BLaER1 (cell line): ENCODE measurements around the gene ZNF629.

Experiments used
- H3K27ac ChIP-seq: shearing (Covaris generic); formaldehyde crosslinking; 2 replicates; pipeline ENCODE4 v1.8.1; 2022
- H3K27me3 ChIP-seq: shearing (Covaris generic); formaldehyde crosslinking; 2 replicates; pipeline ENCODE4 v1.8.1; 2022
- H3K36me3 ChIP-seq: shearing (Covaris generic); formaldehyde crosslinking; 2 replicates; pipeline ENCODE4 v1.8.1; 2022
- H3K4me1 ChIP-seq: shearing (Covaris generic); formaldehyde crosslinking; 2 replicates; pipeline ENCODE4 v1.8.1; 2022
- H3K4me2 ChIP-seq: shearing (Covaris generic); formaldehyde crosslinking; 2 replicates; pipeline ENCODE4 v1.8.1; 2022
- H3K4me3 ChIP-seq: shearing (Covaris generic); formaldehyde crosslinking; 2 replicates; pipeline ENCODE4 v1.8.1; 2022
- H3K9ac ChIP-seq: shearing (Covaris generic); formaldehyde crosslinking; 2 replicates; pipeline ENCODE4 v1.8.1; 2022
- H3K9me3 ChIP-seq: shearing (Covaris generic); formaldehyde crosslinking; 2 replicates; pipeline ENCODE4 v1.8.1; 2022
- H4K20me1 ChIP-seq: shearing (Covaris generic); formaldehyde crosslinking; 2 replicates; pipeline ENCODE4 v1.8.1; 2022
- Cebpa-rat ChIP-seq: shearing (Covaris generic); IDR thresholded peaks from 2 replicates; pipeline ENCODE4 v1.8.1; 2022

The ZNF629 gene

GRCh38 chr16:30785126-30786106 lies 1.6 kb downstream of the ZNF629 start:
- peak overlapping the region; percentile 96 for H3K9ac ChIP-seq
- H3K4me2 ChIP-seq = peak overlapping the region; percentile 99
- peak overlapping the region; percentile 95 for H3K4me3 ChIP-seq
- H3K4me1 ChIP-seq = peaks cover 30% of the 10 kb centered on the region
- H3K27ac ChIP-seq = peak overlapping the region; percentile 96; the same call in 1 of the 2 replicates
- H3K36me3 ChIP-seq = peaks cover 48% of the 10 kb centered on the region
- H3K9me3 ChIP-seq = no peaks in the 10 kb centered on the region
- H4K20me1 ChIP-seq = peaks cover 47% of the 10 kb centered on the region
- no peaks in the 10 kb centered on the region for H3K27me3 ChIP-seq
- no peak for TF ChIP-seq Cebpa-rat

GRCh38 chr16:30784215-30784614 lies 2.8 kb downstream of the ZNF629 start:
- no peak overlapping the region for H3K27ac ChIP-seq
- peaks cover 30% of the 10 kb centered on the region for H3K4me1 ChIP-seq
- no peak overlapping the region for H3K4me2 ChIP-seq
- H3K4me3 ChIP-seq = no peak overlapping the region
- no peaks in the 10 kb centered on the region for H3K27me3 ChIP-seq
- H4K20me1 ChIP-seq = peaks cover 58% of the 10 kb centered on the region
- H3K9ac ChIP-seq = no peak overlapping the region
- H3K36me3 ChIP-seq = peaks cover 60% of the 10 kb centered on the region
- H3K9me3 ChIP-seq = no peaks in the 10 kb centered on the region
- no peak for TF ChIP-seq Cebpa-rat

GRCh38 chr16:30783280-30784109 lies 3.5 kb downstream of the ZNF629 start:
- Histone ChIP-seq H3K9ac (no peak overlapping the region), H3K4me3 (no peak overlapping the region), H3K4me2 (no peak overlapping the region), H3K27ac (no peak overlapping the region), H3K27me3 (no peaks in the 10 kb centered on the region), H4K20me1 (peaks cover 66% of the 10 kb centered on the region), H3K9me3 (no peaks in the 10 kb centered on the region), H3K4me1 (peaks cover 27% of the 10 kb centered on the region), H3K36me3 (peaks cover 67% of the 10 kb centered on the region)
- no peak for TF ChIP-seq Cebpa-rat

DNA sequence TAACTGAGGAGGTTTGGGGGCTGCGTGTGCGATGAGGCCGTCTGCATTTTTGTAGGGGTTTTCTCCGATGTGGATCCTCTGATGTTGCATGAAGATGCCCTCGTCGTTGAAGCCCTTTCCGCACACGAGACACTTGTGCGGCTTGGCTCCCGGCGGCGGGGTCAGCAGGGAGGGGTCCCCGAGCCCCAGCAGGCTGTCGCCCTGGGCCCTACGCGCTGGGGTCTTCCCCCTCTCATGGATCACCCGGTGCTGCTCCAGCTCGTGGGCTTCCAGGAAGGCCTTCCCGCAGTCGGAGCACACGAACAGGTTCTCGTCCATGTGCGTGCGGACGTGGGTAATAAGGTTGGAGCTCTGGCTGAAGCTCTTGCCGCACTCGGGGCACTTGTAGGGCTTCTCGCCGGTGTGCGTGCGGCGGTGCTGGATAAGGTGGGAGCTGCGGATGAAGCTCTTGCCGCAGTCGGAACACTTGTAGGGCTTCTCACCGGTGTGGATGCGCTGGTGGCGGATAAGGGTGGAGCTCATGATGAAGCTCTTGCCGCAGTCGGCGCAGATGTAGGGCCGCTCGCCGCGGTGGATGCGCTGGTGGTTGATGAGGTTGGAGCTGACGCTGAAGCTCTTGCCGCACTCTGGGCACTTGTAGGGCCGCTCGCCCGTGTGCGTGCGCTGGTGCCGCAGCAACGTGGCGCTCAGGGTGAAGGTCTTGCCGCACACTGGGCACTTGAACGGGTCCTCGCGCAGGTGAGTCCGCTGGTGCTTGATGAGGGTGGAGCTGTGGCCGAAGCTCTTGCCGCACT lies 4.3 kb downstream of the ZNF629 start:
- Histone ChIP-seq H3K4me3 (no peak overlapping the region), H3K9me3 (no peaks in the 10 kb centered on the region), H3K27me3 (no peaks in the 10 kb centered on the region), H3K27ac (no peak overlapping the region), H4K20me1 (peaks cover 71% of the 10 kb centered on the region), H3K9ac (no peak overlapping the region), H3K4me2 (no peak overlapping the region), H3K36me3 (peaks cover 74% of the 10 kb centered on the region), H3K4me1 (peaks cover 19% of the 10 kb centered on the region)
- TF ChIP-seq Cebpa-rat = no peak

DNA sequence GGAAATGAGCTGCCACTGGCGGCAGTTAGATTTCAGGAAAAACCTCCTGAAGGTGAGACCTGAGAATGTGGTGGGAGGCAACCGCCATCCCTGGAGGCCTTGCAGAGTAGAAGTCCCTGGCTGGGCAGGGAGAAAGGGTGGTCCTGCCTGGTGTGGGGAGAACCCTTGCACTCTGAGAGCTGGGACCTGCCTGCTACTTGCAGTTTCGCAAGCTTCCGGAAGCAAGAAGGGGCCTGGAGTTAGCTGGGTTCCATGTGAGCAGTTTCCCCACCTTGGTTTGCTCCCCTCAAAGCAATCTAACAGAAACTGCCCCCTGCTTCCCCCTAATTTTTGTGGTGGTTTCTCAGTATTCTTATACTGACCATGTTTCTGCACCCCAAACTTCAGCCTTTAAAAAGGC lies 6.5 kb downstream of the ZNF629 start:
- H3K4me3 ChIP-seq = no peak overlapping the region
- H3K4me1 ChIP-seq = peaks cover 25% of the 10 kb centered on the region
- no peak overlapping the region for H3K4me2 ChIP-seq
- TF ChIP-seq Cebpa-rat = no peak
- H3K27me3 ChIP-seq = no peaks in the 10 kb centered on the region
- peaks cover 72% of the 10 kb centered on the region for H4K20me1 ChIP-seq
- no peak overlapping the region for H3K27ac ChIP-seq
- H3K9me3 ChIP-seq = no peaks in the 10 kb centered on the region
- H3K36me3 ChIP-seq = peaks cover 77% of the 10 kb centered on the region
- H3K9ac ChIP-seq = peak overlapping the region; percentile 18; the same call in 1 of the 2 replicates

- H3K27me3 ChIP-seq = no peaks in the 10 kb centered on the region
- TF ChIP-seq Cebpa-rat = no peak
- peaks cover 68% of the 10 kb centered on the region for H4K20me1 ChIP-seq
- H3K4me2 ChIP-seq = no peak overlapping the region
- peaks cover 72% of the 10 kb centered on the region for H3K36me3 ChIP-seq
- H3K9me3 ChIP-seq = no peaks in the 10 kb centered on the region
- H3K9ac ChIP-seq = 0 out of 2 replicates have a peak overlapping the region, but pooled peaks have one; percentile 18
- peaks cover 21% of the 10 kb centered on the region for H3K4me1 ChIP-seq
- H3K4me3 ChIP-seq = no peak overlapping the region
- no peak overlapping the region for H3K27ac ChIP-seq
Observed at GRCh38 chr16:30780021-30780420, 7.0 kb downstream of the ZNF629 start.

GRCh38 chr16:30779596-30779995 lies 7.4 kb downstream of the ZNF629 start:
- Histone ChIP-seq H3K9me3 (no peaks in the 10 kb centered on the region), H3K9ac (no peak overlapping the region), H3K4me1 (peaks cover 23% of the 10 kb centered on the region), H3K36me3 (peaks cover 71% of the 10 kb centered on the region), H4K20me1 (peaks cover 69% of the 10 kb centered on the region), H3K27ac (no peak overlapping the region), H3K4me3 (no peak overlapping the region), H3K4me2 (no peak overlapping the region), H3K27me3 (no peaks in the 10 kb centered on the region)
- TF ChIP-seq Cebpa-rat = no peak

DNA sequence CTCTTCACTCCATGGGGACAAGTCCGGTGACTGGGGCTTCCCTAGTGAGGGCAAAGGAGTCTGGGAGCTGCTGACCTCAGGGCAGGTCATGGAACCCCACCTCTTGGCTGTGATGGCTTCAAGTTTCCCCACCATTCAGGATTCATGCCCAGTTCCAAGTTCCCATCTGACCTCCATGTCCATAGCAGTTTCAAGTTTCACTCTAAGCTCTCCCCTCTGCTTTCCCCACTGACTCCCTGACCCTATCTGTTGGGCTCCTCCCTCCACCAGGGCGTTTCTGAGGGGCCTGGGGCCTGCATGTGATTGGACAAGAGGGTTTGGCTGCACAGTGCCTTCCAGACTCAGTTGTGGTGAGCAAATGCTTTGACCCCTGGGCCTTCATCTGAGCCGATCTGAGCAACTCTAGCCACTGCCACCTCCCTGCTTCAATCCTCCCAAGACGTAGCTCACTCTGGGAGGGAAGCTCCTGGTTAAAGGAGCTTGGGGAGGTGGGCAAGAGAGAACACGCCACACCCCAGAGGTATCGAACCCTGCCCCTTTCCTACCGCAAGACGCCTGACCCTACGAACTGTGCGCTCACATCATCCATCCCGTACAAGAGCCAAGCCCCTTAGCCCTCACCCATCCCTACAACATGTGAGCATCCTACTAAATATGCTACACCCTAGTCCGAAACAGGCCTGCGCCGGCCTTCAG lies 8.3 kb downstream of the ZNF629 start:
- Histone ChIP-seq H3K27me3 (no peaks in the 10 kb centered on the region), H3K9ac (no peak overlapping the region), H3K4me1 (peaks cover 26% of the 10 kb centered on the region), H3K4me3 (no peak overlapping the region), H3K4me2 (no peak overlapping the region), H3K9me3 (no peaks in the 10 kb centered on the region), H3K36me3 (peaks cover 72% of the 10 kb centered on the region), H3K27ac (no peak overlapping the region), H4K20me1 (peaks cover 77% of the 10 kb centered on the region)
- no peak for TF ChIP-seq Cebpa-rat
